Urothelium cell line (cell line): ENCODE measurements around the gene LRCOL1.
"Not testable (repeated sequence)": the region's sequence is repeated elsewhere in the genome, so short reads cannot be mapped to it uniquely, and the experiment has no call there.

Experiments used
- DNase-seq: peaks from one replicate; pipeline ENCODE4 v3.0.0; 2011; ENCODE audit warnings: low spot score, mixed read lengths
- FAIRE-seq: peaks from 2 replicates; lab custom pipeline; 2011; peaks lifted over from hg19 to GRCh38; lab: Jason Lieb, UNC

Gene LRCOL1

GRCh38 chr12:132602572-132603239 is 7.7 kb downstream of the LRCOL1 start:
- FAIRE-seq: no peak
- DNase-seq: no peak

DNA sequence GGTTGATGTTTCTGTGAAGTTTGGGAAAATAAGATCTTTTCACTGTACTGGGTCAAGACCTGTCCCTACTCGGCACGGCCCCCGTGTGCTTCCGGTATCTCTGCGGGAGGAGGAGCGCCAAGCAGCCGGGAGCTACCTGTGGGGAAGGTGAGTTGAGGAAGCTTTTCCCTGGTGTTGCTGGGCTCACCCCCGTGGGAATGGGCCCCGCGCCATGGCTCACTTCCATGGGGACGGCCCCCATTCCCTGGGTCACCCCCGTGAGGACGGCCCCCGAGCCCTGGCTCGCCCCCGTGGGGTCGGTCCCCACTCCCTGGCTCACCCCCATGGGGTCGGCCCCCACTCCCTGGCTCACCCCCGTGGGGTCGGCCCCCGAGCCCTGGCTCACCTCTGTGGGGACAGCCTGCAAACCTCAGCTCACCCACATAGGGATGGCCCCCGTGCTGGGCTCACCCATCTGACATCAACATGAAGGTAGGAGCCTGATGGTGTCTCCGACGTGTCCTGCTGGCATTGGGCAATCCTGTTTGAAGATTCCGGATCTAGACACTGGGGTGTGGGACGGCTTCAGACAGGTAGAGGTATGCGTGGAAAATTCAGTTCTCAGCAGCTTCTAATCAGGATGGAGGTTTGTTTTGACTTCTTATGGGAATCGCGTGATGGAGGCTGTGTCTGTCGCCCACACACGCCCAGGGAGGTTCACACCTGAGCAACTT is 9.1 kb downstream of the LRCOL1 start:
- no peak for DNase-seq
- FAIRE-seq: no peak

- DNase-seq (peak; percentile 40), FAIRE-seq (no peak)
Observed at GRCh38 chr12:132600048-132601032, 10.0 kb downstream of the LRCOL1 start.

GRCh38 chr12:132599502-132599901 is 10.9 kb downstream of the LRCOL1 start:
- not testable (repeated sequence) for FAIRE-seq, DNase-seq

GRCh38 chr12:132597333-132598316 is 12.8 kb downstream of the LRCOL1 start:
- DNase-seq: no peak
- FAIRE-seq: no peak

GRCh38 chr12:132596016-132596415 is 14.4 kb downstream of the LRCOL1 start:
- FAIRE-seq: peak; percentile 32

DNA sequence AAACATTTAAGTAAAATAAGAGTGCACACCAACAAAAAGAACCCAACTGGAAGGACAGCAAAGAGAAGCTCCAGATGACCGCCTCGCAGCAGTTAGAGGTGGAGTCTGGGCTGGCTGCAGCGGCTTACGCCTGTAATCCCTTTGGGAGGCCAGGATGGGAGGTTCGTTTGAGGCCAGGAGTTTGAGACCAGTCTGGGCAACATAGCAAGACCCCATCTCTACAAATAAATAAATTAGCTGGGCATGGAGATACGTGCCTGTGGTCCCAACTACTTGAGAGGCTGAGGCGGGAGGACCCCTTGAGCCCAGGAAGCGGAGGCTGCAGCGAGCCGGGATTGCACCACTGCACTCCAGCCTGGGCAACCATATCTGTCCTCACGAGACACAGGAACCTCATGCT is 15.2 kb downstream of the LRCOL1 start:
- FAIRE-seq: no peak

More at GRCh38 chr12:132596016-132596415, 14.4 kb downstream of the LRCOL1 start:
- DNase-seq: peak; percentile 72

GRCh38 chr12:132593938-132594358 is 16.4 kb downstream of the LRCOL1 start:
- FAIRE-seq (no peak), DNase-seq (no peak)

More for the DNA sequence above, 15.2 kb downstream of the LRCOL1 start:
- no peak for DNase-seq

DNA sequence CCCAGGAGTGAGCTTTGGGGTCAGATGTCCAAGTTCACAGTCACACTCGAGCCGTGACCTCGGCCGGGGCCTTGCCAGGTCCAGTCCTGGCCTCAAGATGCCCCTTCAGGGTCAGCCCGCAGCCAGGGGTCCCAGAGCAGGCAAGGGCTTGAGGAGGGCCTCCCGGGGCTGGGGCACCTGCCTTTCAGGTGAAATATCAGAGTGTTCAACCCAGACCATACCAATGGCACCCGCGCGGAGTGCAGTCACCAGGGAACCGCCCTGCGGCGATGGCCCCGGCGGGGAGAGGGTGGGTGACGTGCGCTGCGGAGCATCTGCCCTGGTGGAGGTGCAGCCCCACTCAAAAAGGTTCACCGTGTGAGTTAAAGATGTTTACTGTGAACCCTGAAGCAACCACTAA is 16.9 kb downstream of the LRCOL1 start:
- FAIRE-seq: no peak
- DNase-seq: no peak

DNA sequence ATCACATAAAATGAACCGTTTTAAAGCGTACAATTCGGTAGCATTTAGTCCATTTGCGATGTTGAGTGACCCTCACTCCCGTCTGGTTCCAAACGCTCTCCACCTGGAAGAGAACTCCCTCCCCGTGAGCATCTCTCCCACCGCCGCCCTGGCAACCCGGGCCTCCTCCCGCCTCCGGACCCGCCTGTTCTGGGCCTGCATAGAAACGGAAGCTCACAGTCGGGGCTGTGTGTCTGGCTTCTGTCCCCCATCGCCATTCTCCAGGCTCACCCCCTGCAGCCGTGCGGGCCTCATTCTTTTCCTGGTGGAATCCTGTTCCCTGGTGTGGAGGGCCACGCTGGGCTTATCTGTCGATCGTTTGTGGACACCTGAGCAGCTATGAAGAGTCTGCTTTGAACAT is 17.3 kb downstream of the LRCOL1 start:
- DNase-seq (no peak), FAIRE-seq (no peak)

- DNase-seq (no peak), FAIRE-seq (no peak)
Observed at GRCh38 chr12:132592282-132592970, 18.0 kb downstream of the LRCOL1 start.

GRCh38 chr12:132591107-132591935 is 19.1 kb downstream of the LRCOL1 start:
- FAIRE-seq: no peak

GRCh38 chr12:132588821-132589669 is 21.3 kb downstream of the LRCOL1 start:
- FAIRE-seq (no peak), DNase-seq (no peak)

More at GRCh38 chr12:132591107-132591935, 19.1 kb downstream of the LRCOL1 start:
- no peak for DNase-seq

DNA sequence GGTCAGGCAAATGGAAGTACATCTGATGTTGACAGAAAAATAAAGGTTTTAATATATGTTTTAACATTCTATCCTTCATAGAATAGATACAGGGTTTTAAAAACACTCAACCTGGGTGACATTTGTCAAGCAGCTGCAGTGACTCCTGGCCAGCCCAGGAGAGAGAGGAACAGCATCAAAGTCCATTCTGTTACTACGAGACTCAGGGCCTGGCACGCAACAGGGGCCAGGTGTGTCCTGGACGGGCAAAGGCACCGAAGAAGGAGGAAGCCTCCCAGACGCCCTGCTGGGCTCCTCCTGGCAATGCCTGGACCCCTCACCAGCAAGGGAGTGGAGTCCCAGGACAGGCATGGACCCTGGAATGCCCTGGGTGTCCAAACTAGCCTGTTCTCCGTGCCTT is 22.1 kb downstream of the LRCOL1 start:
- FAIRE-seq (no peak), DNase-seq (no peak)

GRCh38 chr12:132587781-132588180 is 22.6 kb downstream of the LRCOL1 start:
- no peak for FAIRE-seq

GRCh38 chr12:132586929-132587328 is 23.5 kb downstream of the LRCOL1 start:
- DNase-seq: no peak
- no peak for FAIRE-seq

More at GRCh38 chr12:132587781-132588180, 22.6 kb downstream of the LRCOL1 start:
- DNase-seq: no peak

DNA sequence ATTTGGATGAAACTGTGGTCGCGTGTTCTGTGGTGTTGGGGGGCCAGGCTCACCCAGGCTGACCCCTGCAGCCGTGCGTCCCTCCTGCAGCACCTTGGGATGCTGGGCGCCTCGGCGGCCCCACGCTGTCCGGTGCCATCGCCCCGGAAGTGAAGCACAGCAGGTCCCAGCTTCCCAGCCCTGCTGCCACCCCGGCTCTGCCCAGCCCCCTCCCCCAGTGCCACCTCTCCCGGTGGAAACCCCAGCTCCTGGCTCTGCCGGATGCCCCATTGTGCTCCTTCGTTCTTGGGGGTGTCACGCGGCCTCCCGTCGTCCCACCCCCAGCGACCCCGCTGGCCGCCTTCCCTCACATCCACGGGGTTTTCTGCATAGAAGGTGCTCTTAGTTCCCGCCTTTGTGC is 25.2 kb downstream of the LRCOL1 start:
- DNase-seq (no peak), FAIRE-seq (no peak)
